SK-N-SH (cell line): ENCODE data around the gene CD79A. TPM values are rescaled to one million over a fixed set of nuclear protein-coding genes. Genes with fewer than 3 reads are reported as not detected.

Experiments
- CTCF ChIA-PET: fragments of 300-600, 350-600 bp; formaldehyde crosslinking; extraction: SDS; loops from one replicate; lab custom pipeline; 2021; lab: Yijun Ruan, JAX
- POLR2A ChIA-PET: fragments of 350-600 bp; sonication (Branson Sonifier 250); formaldehyde crosslinking; extraction: SDS; loops from one replicate; lab custom pipeline; 2020; ENCODE audit warnings: antibody characterized with exemption, inconsistent platforms; lab: Yijun Ruan, JAX
- DNase-seq: peaks from one replicate; pipeline ENCODE4 v3.0.0; 2012
- H2AFZ ChIP-seq: fragments of 200-600 bp; sonication (generic); 2 replicates; pipeline ENCODE4 v1.8.1; 2016; ENCODE audit warnings: antibody characterized with exemption, mild to moderate bottlenecking, low read depth
- H3F3A ChIP-seq: fragments of 200-600 bp; sonication (generic); replicated peaks from 2 replicates; pipeline ENCODE3; 2016; ENCODE audit warnings: antibody characterized with exemption, mild to moderate bottlenecking; ENCODE audit not compliant: insufficient read depth
- H3K27ac ChIP-seq, 2 experiments: fragments of 200-500 bp in 1 of 2; fragments of 200-600 bp in 1 of 2; sonication (Bioruptor generic) in 1 of 2; sonication (generic), shearing (Covaris generic) in 1 of 2; 2 replicates each; pipeline versions ENCODE4 v1.5.1 to v1.6.1; 2014 to 2016; ENCODE audit warnings: low read depth in 2 of 2, inconsistent platforms in 1 of 2, low read length in 1 of 2, mild to moderate bottlenecking in 1 of 2, mixed read lengths in 1 of 2
- H3K27me3 ChIP-seq: fragments of 200-600 bp; sonication (generic), shearing (Covaris generic); 2 replicates; pipeline ENCODE4 v1.6.1; 2016; ENCODE audit warnings: mixed run types; ENCODE audit not compliant: insufficient read depth
- H3K36me3 ChIP-seq, 2 experiments: fragments of 200-500 bp in 1 of 2; fragments of 200-600 bp in 1 of 2; sonication (Bioruptor generic) in 1 of 2; sonication (generic) in 1 of 2; replicated peaks in 1 of 2; 2 replicates each; pipeline versions ENCODE3 to v1.5.1; 2014 to 2016; ENCODE audit warnings: low read length in 1 of 2, mild to moderate bottlenecking in 1 of 2; ENCODE audit not compliant: insufficient read depth in 2 of 2, control insufficient read depth in 1 of 2
- H3K4me1 ChIP-seq, 2 experiments: fragments of 200-500 bp in 1 of 2; fragments of 200-600 bp in 1 of 2; sonication (Bioruptor generic) in 1 of 2; sonication (generic), shearing (Covaris generic) in 1 of 2; 2 replicates each; pipeline versions ENCODE4 v1.5.1 to v1.6.1; 2014 to 2016; ENCODE audit warnings: low read depth in 1 of 2, low read length in 1 of 2, mixed run types in 1 of 2; ENCODE audit not compliant: insufficient read depth in 2 of 2, control insufficient read depth in 1 of 2
- H3K4me2 ChIP-seq: fragments of 200-600 bp; sonication (generic), shearing (Covaris generic); 2 replicates; pipeline ENCODE4 v1.6.1; 2017; ENCODE audit warnings: mixed run types
- H3K4me3 ChIP-seq, 2 experiments: fragments of 200-500 bp in 1 of 2; fragments of 200-600 bp in 1 of 2; sonication (Bioruptor generic) in 1 of 2; sonication (generic), shearing (Covaris generic) in 1 of 2; 2 replicates each; pipeline versions ENCODE4 v1.5.1 to v1.8.1; 2014 to 2016; ENCODE audit warnings: low read depth in 2 of 2, inconsistent platforms in 1 of 2, low read length in 1 of 2, mild to moderate bottlenecking in 1 of 2, mixed read lengths in 1 of 2, moderate library complexity in 1 of 2
- H3K79me2 ChIP-seq: fragments of 200-600 bp; sonication (generic); 2 replicates; pipeline ENCODE4 v1.8.1; 2017; ENCODE audit warnings: mild to moderate bottlenecking; ENCODE audit not compliant: insufficient read depth
- H3K9ac ChIP-seq: fragments of 200-600 bp; sonication (generic); 2 replicates; pipeline ENCODE4 v1.6.1; 2017; ENCODE audit warnings: mixed run types
- H3K9me2 ChIP-seq: fragments of 200-600 bp; sonication (generic); 2 replicates; pipeline ENCODE4 v1.6.1; 2017; ENCODE audit warnings: mixed run types
- H3K9me3 ChIP-seq: fragments of 200-600 bp; sonication (generic); 2 replicates; pipeline ENCODE4 v1.6.1; 2017; ENCODE audit warnings: mixed run types, mild to moderate bottlenecking, moderate library complexity
- H4K20me1 ChIP-seq: fragments of 200-600 bp; sonication (generic); 2 replicates; pipeline ENCODE4 v1.6.1; 2017; ENCODE audit warnings: mild to moderate bottlenecking, mixed run types; ENCODE audit not compliant: insufficient read depth
- CTCF ChIP-seq: fragments of 200-600 bp; sonication (generic); IDR thresholded peaks from 2 replicates; pipeline ENCODE4 v1.6.1; 2017; ENCODE audit warnings: antibody characterized with exemption, mild to moderate bottlenecking, moderate library complexity
- EZH2phosphoT487 ChIP-seq: fragments of 200-600 bp; sonication (generic); IDR thresholded peaks from 2 replicates; pipeline ENCODE4 v1.6.1; 2017; ENCODE audit warnings: low read depth, mixed run types, mild to moderate bottlenecking, antibody characterized with exemption, moderate library complexity, borderline replicate concordance
- FOSL2 ChIP-seq: IDR thresholded peaks from 2 replicates; pipeline ENCODE4 v1.4.0; 2012; ENCODE audit warnings: low read depth, mild to moderate bottlenecking, moderate library complexity, borderline replicate concordance
- FOXM1 ChIP-seq: IDR thresholded peaks from 2 replicates; pipeline ENCODE4 v1.4.0; 2012; ENCODE audit warnings: low read depth, mild to moderate bottlenecking
- GABPA ChIP-seq: IDR thresholded peaks from 2 replicates; pipeline ENCODE4 v1.4.0; 2012; ENCODE audit warnings: low read depth, mild to moderate bottlenecking
- GATA2 ChIP-seq: sonication (generic); formaldehyde crosslinking; IDR thresholded peaks from 2 replicates; pipeline ENCODE4 v1.5.0; 2020; ENCODE audit warnings: mild to moderate bottlenecking, missing genetic modification reagents
- IRF3 ChIP-seq: fragments of 150-350 bp; IDR thresholded peaks from 2 replicates; pipeline ENCODE4 v1.6.1; 2016; ENCODE audit warnings: mild to moderate bottlenecking, low read depth, low read length
- MEF2A ChIP-seq: IDR thresholded peaks from 2 replicates; pipeline ENCODE4 v1.4.0; 2012; ENCODE audit warnings: low read depth, borderline replicate concordance
- NFIC ChIP-seq: IDR thresholded peaks from 2 replicates; pipeline ENCODE4 v1.4.0; 2012; ENCODE audit warnings: borderline replicate concordance
- NRF1 ChIP-seq: IDR thresholded peaks from 2 replicates; pipeline ENCODE4 v1.6.1; 2012; ENCODE audit warnings: low read depth, mild to moderate bottlenecking, low read length
- POLR2AphosphoS5 ChIP-seq: IDR thresholded peaks from 2 replicates; pipeline ENCODE4 v1.6.1; 2012; ENCODE audit warnings: low read depth, low read length
- RAD21 ChIP-seq: IDR thresholded peaks from 2 replicates; pipeline ENCODE4 v1.6.1; 2012; ENCODE audit warnings: mild to moderate bottlenecking, low read length
- RCOR1 ChIP-seq: fragments of 150-350 bp; IDR thresholded peaks from 2 replicates; pipeline ENCODE4 v1.6.1; 2017; ENCODE audit warnings: antibody characterized with exemption, low read length
- REST ChIP-seq: IDR thresholded peaks from 2 replicates; pipeline ENCODE4 v1.6.1; 2012; ENCODE audit warnings: mild to moderate bottlenecking, low read depth, low read length, moderate library complexity
- RFX5 ChIP-seq: IDR thresholded peaks from 2 replicates; pipeline ENCODE4 v1.6.1; 2012; ENCODE audit warnings: mild to moderate bottlenecking, improper control_type of control experiment, low read length
- SIN3A ChIP-seq: IDR thresholded peaks from 2 replicates; pipeline ENCODE4 v1.6.1; 2012; ENCODE audit warnings: low read depth, mild to moderate bottlenecking, low read length, moderate library complexity, borderline replicate concordance
- SMC3 ChIP-seq: IDR thresholded peaks from 2 replicates; pipeline ENCODE4 v1.6.1; 2012; ENCODE audit warnings: low read depth, low read length, improper control_type of control experiment
- TAF1 ChIP-seq: IDR thresholded peaks from 2 replicates; pipeline ENCODE4 v1.6.1; 2012; ENCODE audit warnings: low read depth, mild to moderate bottlenecking, low read length, moderate library complexity, borderline replicate concordance
- USF1 ChIP-seq: IDR thresholded peaks from 2 replicates; pipeline ENCODE4 v1.4.0; 2012; ENCODE audit warnings: low read depth, borderline replicate concordance
- YY1 ChIP-seq: IDR thresholded peaks from 2 replicates; pipeline ENCODE4 v1.4.0; 2012; ENCODE audit warnings: low read depth, mild to moderate bottlenecking
- WGBS: methylation state at CpG from one replicate; pipeline ENCODE4 v1.1.6; 2017; ENCODE audit warnings: low lambda C conversion rate; 5-methylcytosine and 5-hydroxymethylcytosine counted together
- polyA plus RNA-seq, 3 experiments: library from polyadenylated mRNA; depleted of rRNA; stranded (reverse); fragments of >200 nt; gene quantifications; 2 replicates each; pipeline ENCODE4 v1.2.3, GENCODE V29; 2012

Gene CD79A
- polyA plus RNA-seq, 1 of the 3 experiments (the other 2 are of a cell fraction) = 0.20 TPM

GRCh38 chr19:41839211-41839610 lies 37.9 kb upstream of the CD79A start:
- Histone ChIP-seq H3K9me3 (no peaks in the 10 kb centered on the region), H3K4me2 (no peak overlapping the region), H4K20me1 (no peaks in the 10 kb centered on the region), H3K36me3 (no peaks in the 10 kb centered on the region), H3K9me2 (no peaks in the 10 kb centered on the region), H3K4me3 (no peak overlapping the region), H2AFZ (no peak overlapping the region), H3F3A (no peaks in the 10 kb centered on the region), H3K27me3 (peaks cover 40% of the 10 kb centered on the region), H3K4me1 (no peaks in the 10 kb centered on the region), H3K9ac (no peak overlapping the region), H3K79me2 (no peaks in the 10 kb centered on the region), H3K27ac (no peak overlapping the region)
- ChIA-PET CTCF (interaction anchor here (1.1 to 2.2 kb wide), 2 partner anchors 20 to 46 kb away, joined by 3 to 8 read pairs; partner anchors contain the start of gene RPS19), POLR2A (no interaction called here)
- TF ChIP-seq EZH2phosphoT487 = no peak
- TF ChIP-seq IRF3 = no peak
- no peak for TF ChIP-seq TAF1
- no peak for TF ChIP-seq REST
- no peak for TF ChIP-seq POLR2AphosphoS5
- no peak for TF ChIP-seq GATA2
- TF ChIP-seq RCOR1 = no peak
- no peak for TF ChIP-seq FOXM1
- TF ChIP-seq NRF1 = no peak
- TF ChIP-seq FOSL2 = no peak
- no peak for TF ChIP-seq RAD21
- TF ChIP-seq CTCF = no peak
- TF ChIP-seq RFX5 = no peak
- TF ChIP-seq SIN3A = no peak
- no peak for TF ChIP-seq GABPA
- no peak for TF ChIP-seq USF1
- no peak for TF ChIP-seq SMC3
- TF ChIP-seq NFIC = no peak
- no peak for TF ChIP-seq YY1
- no peak for TF ChIP-seq MEF2A
- no peak for DNase-seq
- 10% methylated on average over 1 of the region's 2 CpGs for WGBS
